Measurements from ENCODE around the gene ALDH4A1.

DNA sequence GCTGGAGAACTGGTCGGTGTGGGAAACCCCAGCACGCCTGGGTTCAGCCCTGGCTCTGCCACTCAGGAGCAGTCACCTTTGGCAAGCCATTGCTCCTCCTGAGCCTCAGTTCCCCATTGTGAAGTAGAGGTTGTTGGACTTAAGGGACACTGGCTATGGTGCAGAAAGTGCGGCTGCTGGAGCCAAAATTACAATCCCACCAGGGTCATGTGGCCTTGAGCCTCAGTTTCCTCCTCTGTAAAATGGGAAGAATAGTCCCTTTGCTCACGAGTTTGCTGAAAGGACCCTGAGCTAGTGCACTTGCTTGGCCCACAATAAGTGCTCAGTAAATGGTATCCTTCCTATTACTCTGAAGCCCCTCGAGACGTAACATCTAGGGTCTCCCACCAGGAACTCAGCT is 28.3 kb downstream of the ALDH4A1 start:
- TF ChIP-seq, protein P1, sequence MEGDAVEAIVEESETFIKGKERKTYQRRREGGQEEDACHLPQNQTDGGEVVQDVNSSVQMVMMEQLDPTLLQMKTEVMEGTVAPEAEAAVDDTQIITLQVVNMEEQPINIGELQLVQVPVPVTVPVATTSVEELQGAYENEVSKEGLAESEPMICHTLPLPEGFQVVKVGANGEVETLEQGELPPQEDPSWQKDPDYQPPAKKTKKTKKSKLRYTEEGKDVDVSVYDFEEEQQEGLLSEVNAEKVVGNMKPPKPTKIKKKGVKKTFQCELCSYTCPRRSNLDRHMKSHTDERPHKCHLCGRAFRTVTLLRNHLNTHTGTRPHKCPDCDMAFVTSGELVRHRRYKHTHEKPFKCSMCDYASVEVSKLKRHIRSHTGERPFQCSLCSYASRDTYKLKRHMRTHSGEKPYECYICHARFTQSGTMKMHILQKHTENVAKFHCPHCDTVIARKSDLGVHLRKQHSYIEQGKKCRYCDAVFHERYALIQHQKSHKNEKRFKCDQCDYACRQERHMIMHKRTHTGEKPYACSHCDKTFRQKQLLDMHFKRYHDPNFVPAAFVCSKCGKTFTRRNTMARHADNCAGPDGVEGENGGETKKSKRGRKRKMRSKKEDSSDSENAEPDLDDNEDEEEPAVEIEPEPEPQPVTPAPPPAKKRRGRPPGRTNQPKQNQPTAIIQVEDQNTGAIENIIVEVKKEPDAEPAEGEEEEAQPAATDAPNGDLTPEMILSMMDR (IDR thresholded peaks at IDR 0.05) = no peak
- no peak for TF ChIP-seq EP300 (IDR thresholded peaks at IDR 0.05)
